WTC11 (cell line): ENCODE results near the gene RPL22L1.

Experiments
- CBFB ChIP-seq: sonication (generic); formaldehyde crosslinking; IDR thresholded peaks from 2 replicates; pipeline ENCODE4 v1.8.1; 2022; ENCODE audit warnings: mild to moderate bottlenecking, low read depth, missing genetic modification reagents
- TEAD4 ChIP-seq: sonication (generic); formaldehyde crosslinking; IDR thresholded peaks from 2 replicates; pipeline ENCODE4 v1.8.0; 2022; ENCODE audit warnings: mild to moderate bottlenecking, missing genetic modification reagents
- ZNF121 ChIP-seq: sonication (generic); formaldehyde crosslinking; IDR thresholded peaks from 2 replicates; pipeline ENCODE4 v1.8.0; 2023; ENCODE audit warnings: missing genetic modification reagents
- ZNF232 ChIP-seq: sonication (generic); formaldehyde crosslinking; IDR thresholded peaks from 2 replicates; pipeline ENCODE4 v1.8.0; 2022; ENCODE audit warnings: mild to moderate bottlenecking, missing genetic modification reagents
- ZNF263 ChIP-seq: sonication (generic); formaldehyde crosslinking; IDR thresholded peaks from 2 replicates; pipeline ENCODE4 v1.8.1; 2022; ENCODE audit warnings: low read depth, mild to moderate bottlenecking, moderate library complexity, missing genetic modification reagents
- TF ChIP-seq, protein P1 (sequence below): fragments of 200-600 bp; IDR thresholded peaks from 2 replicates; pipeline ENCODE4 v1.8.0; 2022; ENCODE audit warnings: antibody characterized with exemption
- TF ChIP-seq, protein P2 (sequence below): sonication (generic); formaldehyde crosslinking; IDR thresholded peaks from 2 replicates; pipeline ENCODE4 v1.8.0; 2023; ENCODE audit warnings: missing genetic modification reagents
- TF ChIP-seq, protein P3 (sequence below): sonication (generic); formaldehyde crosslinking; IDR thresholded peaks from 2 replicates; pipeline ENCODE4 v1.8.1; 2022; ENCODE audit warnings: low read depth, mild to moderate bottlenecking, moderate library complexity, missing genetic modification reagents, borderline replicate concordance

DNA sequence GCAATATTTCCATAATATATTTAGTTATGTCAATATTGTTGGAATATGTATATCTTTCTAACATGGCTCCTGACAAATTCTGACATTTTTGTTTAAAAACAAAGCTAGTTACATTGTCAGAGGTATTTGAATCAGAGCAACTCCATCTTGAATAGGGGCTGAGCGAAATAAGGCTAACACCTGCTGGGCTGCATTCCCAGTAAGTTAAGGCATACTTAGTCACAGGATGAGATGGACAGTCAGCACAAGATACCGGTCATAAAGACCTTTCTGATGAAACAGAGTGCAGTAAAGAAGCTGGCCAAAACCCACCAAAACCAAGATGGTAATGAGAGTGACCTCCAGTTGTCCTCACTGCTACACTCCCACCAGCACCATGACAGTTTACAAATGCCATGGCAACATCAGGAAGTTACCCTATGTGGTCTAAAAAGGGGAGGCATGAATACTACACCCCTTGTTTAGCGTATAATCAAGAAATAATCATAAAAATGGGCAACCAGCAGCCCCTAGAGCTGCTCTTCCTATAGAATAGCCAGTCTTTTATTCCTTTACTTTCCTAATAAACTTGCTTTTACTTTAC lies 30.4 kb downstream of the RPL22L1 start:
- TF ChIP-seq ZNF263 (CRISPR knock-in tag): no peak
- TF ChIP-seq TEAD4 (CRISPR knock-in tag): no peak
- TF ChIP-seq, protein P1, sequence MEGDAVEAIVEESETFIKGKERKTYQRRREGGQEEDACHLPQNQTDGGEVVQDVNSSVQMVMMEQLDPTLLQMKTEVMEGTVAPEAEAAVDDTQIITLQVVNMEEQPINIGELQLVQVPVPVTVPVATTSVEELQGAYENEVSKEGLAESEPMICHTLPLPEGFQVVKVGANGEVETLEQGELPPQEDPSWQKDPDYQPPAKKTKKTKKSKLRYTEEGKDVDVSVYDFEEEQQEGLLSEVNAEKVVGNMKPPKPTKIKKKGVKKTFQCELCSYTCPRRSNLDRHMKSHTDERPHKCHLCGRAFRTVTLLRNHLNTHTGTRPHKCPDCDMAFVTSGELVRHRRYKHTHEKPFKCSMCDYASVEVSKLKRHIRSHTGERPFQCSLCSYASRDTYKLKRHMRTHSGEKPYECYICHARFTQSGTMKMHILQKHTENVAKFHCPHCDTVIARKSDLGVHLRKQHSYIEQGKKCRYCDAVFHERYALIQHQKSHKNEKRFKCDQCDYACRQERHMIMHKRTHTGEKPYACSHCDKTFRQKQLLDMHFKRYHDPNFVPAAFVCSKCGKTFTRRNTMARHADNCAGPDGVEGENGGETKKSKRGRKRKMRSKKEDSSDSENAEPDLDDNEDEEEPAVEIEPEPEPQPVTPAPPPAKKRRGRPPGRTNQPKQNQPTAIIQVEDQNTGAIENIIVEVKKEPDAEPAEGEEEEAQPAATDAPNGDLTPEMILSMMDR: no peak
- TF ChIP-seq, protein P2, sequence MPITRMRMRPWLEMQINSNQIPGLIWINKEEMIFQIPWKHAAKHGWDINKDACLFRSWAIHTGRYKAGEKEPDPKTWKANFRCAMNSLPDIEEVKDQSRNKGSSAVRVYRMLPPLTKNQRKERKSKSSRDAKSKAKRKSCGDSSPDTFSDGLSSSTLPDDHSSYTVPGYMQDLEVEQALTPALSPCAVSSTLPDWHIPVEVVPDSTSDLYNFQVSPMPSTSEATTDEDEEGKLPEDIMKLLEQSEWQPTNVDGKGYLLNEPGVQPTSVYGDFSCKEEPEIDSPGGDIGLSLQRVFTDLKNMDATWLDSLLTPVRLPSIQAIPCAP (CRISPR knock-in tag): no peak
- TF ChIP-seq CBFB (CRISPR knock-in tag): no peak
- no peak for TF ChIP-seq ZNF121 (CRISPR knock-in tag)
- TF ChIP-seq ZNF232 (CRISPR knock-in tag): no peak
- TF ChIP-seq, protein P3, sequence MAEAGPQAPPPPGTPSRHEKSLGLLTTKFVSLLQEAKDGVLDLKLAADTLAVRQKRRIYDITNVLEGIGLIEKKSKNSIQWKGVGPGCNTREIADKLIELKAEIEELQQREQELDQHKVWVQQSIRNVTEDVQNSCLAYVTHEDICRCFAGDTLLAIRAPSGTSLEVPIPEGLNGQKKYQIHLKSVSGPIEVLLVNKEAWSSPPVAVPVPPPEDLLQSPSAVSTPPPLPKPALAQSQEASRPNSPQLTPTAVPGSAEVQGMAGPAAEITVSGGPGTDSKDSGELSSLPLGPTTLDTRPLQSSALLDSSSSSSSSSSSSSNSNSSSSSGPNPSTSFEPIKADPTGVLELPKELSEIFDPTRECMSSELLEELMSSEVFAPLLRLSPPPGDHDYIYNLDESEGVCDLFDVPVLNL (CRISPR knock-in tag): no peak
